ENCODE measurements around the gene ZNF768.

Gene ZNF768

DNA sequence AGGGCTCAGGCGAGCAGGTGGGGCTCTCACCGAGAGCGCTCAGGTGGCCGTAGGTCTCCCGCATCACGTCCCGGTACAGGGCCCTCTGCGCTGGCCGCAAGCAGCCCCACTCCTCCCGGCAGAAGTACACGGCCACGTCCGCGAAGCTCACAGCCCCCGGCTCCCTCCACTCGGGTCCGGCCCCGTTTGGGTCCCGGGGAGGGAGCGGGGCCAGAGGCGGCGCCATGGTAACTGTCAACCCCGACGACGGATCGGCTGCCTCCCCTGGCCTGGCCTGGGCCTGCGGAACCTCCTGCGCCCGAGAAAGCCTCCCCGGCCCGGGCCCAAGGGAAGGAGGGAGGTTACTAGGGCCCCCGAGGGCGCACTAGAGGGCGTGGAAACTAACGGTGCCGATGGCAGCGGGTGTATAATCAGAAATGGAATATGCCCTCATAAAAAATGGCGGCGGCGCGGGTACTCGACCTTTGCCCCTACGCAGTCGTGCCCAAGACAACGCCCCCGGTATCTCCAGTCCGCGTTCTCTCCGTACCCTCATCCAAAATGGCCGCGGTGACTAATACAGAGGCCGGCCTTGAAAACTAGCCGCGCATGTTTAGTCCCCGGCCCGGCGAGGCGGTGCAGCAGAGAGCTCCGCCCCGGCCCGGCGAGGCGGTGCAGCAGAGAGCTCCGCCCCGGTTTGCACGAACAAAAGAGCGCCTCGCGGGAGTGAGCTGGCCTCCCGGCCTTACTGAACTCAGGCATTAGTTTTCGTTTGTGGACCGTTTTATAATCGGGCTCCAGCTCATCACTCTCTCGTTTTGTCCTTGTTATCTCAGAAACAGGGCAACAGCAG lies 31.8 kb upstream of the ZNF768 start, which contains the start of gene ZNF764:
ZNF764 (minus strand) TSS at position 418 of the 832 bp plus-strand sequence; CDS start at position 226, 192 bp downstream.
- H3K9me3 Mint-ChIP-seq: no peaks in the 10 kb centered on the region
- peak within 1 kb of the TSS; percentile 90 for H3K27ac Mint-ChIP-seq
- H3K27me3 Mint-ChIP-seq (ENCODE audit: low read depth, poor library complexity): peaks cover 19% of the 10 kb centered on the region
- peak within 1 kb of the TSS; percentile 86 for H3K4me3 Mint-ChIP-seq
- peaks cover 39% of the 10 kb centered on the region for H3K4me1 Mint-ChIP-seq
- TF ChIP-seq, protein P1, sequence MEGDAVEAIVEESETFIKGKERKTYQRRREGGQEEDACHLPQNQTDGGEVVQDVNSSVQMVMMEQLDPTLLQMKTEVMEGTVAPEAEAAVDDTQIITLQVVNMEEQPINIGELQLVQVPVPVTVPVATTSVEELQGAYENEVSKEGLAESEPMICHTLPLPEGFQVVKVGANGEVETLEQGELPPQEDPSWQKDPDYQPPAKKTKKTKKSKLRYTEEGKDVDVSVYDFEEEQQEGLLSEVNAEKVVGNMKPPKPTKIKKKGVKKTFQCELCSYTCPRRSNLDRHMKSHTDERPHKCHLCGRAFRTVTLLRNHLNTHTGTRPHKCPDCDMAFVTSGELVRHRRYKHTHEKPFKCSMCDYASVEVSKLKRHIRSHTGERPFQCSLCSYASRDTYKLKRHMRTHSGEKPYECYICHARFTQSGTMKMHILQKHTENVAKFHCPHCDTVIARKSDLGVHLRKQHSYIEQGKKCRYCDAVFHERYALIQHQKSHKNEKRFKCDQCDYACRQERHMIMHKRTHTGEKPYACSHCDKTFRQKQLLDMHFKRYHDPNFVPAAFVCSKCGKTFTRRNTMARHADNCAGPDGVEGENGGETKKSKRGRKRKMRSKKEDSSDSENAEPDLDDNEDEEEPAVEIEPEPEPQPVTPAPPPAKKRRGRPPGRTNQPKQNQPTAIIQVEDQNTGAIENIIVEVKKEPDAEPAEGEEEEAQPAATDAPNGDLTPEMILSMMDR (IDR thresholded peaks at IDR 0.05): no peak
- peaks cover 21% of the 10 kb centered on the region for H3K36me3 Mint-ChIP-seq (ENCODE audit: low read depth)
- peak; percentile 87 for DNase-seq

GRCh38 chr16:30557707-30557956 lies 31.3 kb upstream of the ZNF768 start:
- Mint-ChIP-seq H3K4me1 (peaks cover 45% of the 10 kb centered on the region), H3K4me3 (peak overlapping the region; percentile 86), H3K36me3 (ENCODE audit: low read depth) (peaks cover 21% of the 10 kb centered on the region), H3K27ac (no peak overlapping the region), H3K27me3 (ENCODE audit: low read depth, poor library complexity) (peaks cover 19% of the 10 kb centered on the region), H3K9me3 (no peaks in the 10 kb centered on the region)
- DNase-seq: no peak
- TF ChIP-seq, protein P1 (IDR thresholded peaks at IDR 0.05): no peak

GRCh38 chr16:30556125-30556473 lies 29.7 kb upstream of the ZNF768 start:
- peak overlapping the region; percentile 78 for H3K27ac Mint-ChIP-seq
- no peaks in the 10 kb centered on the region for H3K9me3 Mint-ChIP-seq
- peak overlapping the region; percentile 70 for H3K4me3 Mint-ChIP-seq
- DNase-seq: no peak
- H3K36me3 Mint-ChIP-seq (ENCODE audit: low read depth): peaks cover 25% of the 10 kb centered on the region
- H3K27me3 Mint-ChIP-seq (ENCODE audit: low read depth, poor library complexity): peaks cover 12% of the 10 kb centered on the region
- TF ChIP-seq, protein P1 (IDR thresholded peaks at IDR 0.05): no peak
- H3K4me1 Mint-ChIP-seq: peaks cover 48% of the 10 kb centered on the region

DNA sequence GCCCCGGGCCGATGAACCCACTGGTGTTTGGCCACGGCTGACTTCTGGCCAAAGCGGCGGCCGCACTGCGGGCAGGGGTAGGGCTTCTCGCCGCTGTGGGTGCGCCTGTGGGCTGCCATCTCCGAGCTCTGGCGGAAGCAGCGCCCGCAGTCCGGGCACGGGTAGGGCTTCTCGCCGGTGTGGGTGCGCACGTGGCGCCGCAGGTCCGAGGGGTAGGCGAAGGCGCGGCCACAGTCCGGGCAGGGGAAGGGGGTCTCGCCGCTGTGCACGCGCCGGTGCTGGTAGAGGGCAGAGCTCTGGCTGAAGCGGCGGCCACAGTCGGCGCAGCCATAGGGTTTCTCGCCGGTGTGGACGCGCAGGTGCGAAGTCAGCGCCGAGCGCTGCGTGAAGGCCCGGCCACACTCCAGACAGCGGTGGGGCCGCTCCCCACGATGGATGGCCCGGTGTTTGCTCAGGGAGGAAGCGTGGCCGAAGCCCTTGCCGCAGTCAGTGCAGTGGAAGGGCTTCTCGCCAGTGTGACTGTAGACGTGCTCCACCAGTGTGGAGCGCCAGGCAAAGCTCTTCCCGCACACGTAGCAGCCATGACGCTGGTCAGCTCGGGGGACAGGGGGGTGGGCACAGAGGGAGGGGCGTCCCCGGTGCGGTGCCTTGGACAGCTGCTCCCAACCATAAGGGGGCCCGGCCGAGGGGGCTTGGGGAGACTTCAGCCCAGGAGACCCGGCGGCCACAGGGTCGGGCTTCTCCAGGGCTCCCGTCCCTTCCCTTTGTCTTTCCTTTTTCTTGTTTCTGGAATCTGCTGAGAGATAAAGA lies 29.2 kb upstream of the ZNF768 start:
- peaks cover 25% of the 10 kb centered on the region for H3K36me3 Mint-ChIP-seq (ENCODE audit: low read depth)
- no peak for DNase-seq
- no peaks in the 10 kb centered on the region for H3K9me3 Mint-ChIP-seq
- H3K27me3 Mint-ChIP-seq (ENCODE audit: low read depth, poor library complexity): peaks cover 7% of the 10 kb centered on the region
- H3K27ac Mint-ChIP-seq: peak overlapping the region; percentile 78
- peak overlapping the region; percentile 70 for H3K4me3 Mint-ChIP-seq
- peaks cover 44% of the 10 kb centered on the region for H3K4me1 Mint-ChIP-seq
- TF ChIP-seq, protein P1 (IDR thresholded peaks at IDR 0.05): no peak

GRCh38 chr16:30554557-30555314 lies 28.4 kb upstream of the ZNF768 start:
- no peak for DNase-seq
- H3K36me3 Mint-ChIP-seq (ENCODE audit: low read depth): peaks cover 25% of the 10 kb centered on the region
- no peak overlapping the region for H3K27ac Mint-ChIP-seq
- H3K4me3 Mint-ChIP-seq: no peak overlapping the region
- H3K9me3 Mint-ChIP-seq: no peaks in the 10 kb centered on the region
- peaks cover 40% of the 10 kb centered on the region for H3K4me1 Mint-ChIP-seq
- TF ChIP-seq, protein P1 (IDR thresholded peaks at IDR 0.05): no peak
- peaks cover 6% of the 10 kb centered on the region for H3K27me3 Mint-ChIP-seq (ENCODE audit: low read depth, poor library complexity)

Measured in nephron progenitor cell (in vitro differentiated cells).